Measurements from ENCODE around the gene TNFRSF13B.

DNA sequence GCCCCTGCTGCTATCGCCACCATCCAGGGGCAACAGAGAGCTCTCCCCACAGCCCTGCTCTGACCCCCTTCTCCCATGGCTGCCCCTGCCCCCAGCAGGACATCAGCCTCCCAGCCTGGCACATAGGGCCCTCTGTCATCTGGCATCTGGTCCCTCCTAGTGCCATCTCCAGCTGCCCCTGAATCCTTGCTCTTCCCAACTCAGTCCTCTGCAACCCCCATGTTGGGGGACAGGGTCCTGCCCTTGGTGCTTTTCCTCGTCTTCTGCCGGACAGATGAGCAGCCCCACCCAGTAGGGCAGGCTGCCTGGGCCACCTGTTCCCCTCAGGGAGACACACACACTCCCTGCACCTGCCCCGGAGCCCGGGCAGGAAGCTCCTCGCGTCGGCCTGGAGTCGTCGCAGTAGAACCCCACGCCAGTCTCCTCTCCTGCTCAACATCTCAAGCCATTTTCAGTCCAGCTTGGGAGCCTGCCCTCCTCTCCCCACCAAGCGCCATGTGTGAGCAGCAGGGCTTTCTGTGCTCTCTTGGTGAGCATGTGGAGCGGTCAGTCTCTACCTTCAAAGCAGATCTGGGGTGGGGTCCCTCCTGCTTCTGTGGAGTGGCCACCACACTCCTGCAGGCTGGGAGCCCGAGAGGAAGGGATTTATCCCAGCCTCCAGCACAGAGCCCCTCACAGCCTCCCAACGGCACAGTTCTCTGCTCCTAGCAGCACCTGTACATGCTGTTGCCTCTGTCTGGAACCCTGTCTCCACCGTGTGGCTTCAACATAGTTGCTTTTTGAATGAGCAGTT lies 28.2 kb downstream of the TNFRSF13B start:
- TF ChIP-seq, protein P1, sequence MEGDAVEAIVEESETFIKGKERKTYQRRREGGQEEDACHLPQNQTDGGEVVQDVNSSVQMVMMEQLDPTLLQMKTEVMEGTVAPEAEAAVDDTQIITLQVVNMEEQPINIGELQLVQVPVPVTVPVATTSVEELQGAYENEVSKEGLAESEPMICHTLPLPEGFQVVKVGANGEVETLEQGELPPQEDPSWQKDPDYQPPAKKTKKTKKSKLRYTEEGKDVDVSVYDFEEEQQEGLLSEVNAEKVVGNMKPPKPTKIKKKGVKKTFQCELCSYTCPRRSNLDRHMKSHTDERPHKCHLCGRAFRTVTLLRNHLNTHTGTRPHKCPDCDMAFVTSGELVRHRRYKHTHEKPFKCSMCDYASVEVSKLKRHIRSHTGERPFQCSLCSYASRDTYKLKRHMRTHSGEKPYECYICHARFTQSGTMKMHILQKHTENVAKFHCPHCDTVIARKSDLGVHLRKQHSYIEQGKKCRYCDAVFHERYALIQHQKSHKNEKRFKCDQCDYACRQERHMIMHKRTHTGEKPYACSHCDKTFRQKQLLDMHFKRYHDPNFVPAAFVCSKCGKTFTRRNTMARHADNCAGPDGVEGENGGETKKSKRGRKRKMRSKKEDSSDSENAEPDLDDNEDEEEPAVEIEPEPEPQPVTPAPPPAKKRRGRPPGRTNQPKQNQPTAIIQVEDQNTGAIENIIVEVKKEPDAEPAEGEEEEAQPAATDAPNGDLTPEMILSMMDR (IDR thresholded peaks at IDR 0.05): no peak
- TF ChIP-seq ZFX (IDR thresholded peaks at IDR 0.05; ENCODE audit: borderline replicate concordance): no peak

Data from 22Rv1 (cell line).